T-helper 9 cell (primary cell): ENCODE data around the gene TDP1.
"Not testable (repeated sequence)": the region's sequence is repeated elsewhere in the genome, so short reads cannot be mapped to it uniquely, and the experiment has no call there.

Experiments
- DNase-seq: peaks from one replicate; pipeline ENCODE4 v3.0.0-alpha.2; 2020

TDP1 gene

GRCh38 chr14:89992273-89992672 is 36.5 kb downstream of the TDP1 start:
- no peak for DNase-seq

- no peak for DNase-seq
Observed at GRCh38 chr14:89996963-89997362, 41.2 kb downstream of the TDP1 start.

GRCh38 chr14:90000935-90001334 is 45.2 kb downstream of the TDP1 start:
- no peak for DNase-seq

GRCh38 chr14:90003526-90004307 is 48.0 kb downstream of the TDP1 start:
- DNase-seq: no peak

DNA sequence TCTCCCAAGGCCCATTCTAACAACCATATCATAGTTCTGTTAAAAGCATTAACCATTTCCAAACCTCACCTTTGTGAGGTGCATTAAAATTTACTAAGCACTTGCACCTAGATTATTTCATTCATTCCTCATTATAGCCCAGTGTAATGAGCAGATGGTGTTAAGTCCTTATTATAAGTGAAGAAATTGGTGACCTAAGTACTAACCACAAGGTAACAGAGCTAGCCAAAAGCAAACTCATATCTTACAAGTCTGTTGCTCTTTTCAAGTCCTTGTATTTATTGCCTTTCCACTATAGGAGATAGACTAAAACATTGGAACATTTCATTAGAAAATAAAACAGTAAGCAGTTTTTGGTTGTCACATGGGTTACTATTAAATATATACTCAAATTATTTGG is 49.7 kb downstream of the TDP1 start:
- DNase-seq: no peak

- DNase-seq: no peak
Observed at GRCh38 chr14:90005939-90006530, 50.3 kb downstream of the TDP1 start.

GRCh38 chr14:90017371-90017770 is 61.6 kb downstream of the TDP1 start:
- no peak for DNase-seq

DNA sequence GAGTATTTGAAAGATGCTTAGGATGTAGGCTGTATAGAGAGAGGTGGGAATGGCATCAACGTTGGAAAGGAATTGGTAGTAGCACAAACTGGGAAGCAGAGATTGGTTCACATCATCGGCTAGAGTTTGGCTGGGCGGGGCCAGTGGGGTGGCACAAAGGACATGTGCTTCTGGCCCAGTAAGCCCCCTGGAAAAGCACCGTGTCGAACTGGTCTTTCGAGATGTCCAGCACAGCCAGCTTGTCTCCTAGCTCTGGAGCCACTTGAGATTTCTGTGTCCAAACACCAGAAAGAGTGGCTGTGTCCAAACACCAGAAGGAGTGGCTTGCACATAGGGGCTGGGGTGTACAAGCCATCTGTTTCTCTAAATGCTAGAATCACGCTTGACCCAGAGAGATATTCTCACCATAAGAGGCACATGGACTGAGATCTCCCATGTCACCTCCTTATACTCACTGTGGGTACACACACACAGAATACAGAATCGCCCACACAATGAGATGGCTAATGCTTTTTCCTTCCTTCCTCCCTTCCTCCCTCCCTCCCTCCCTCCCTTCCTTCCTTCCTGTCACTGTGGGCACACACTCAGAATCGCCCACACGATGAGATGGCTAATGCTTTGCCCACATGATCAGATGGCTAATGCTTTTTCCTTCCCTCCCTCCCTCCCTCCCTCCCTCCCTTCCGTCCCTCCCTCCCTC is 64.2 kb downstream of the TDP1 start:
- DNase-seq: no peak

DNA sequence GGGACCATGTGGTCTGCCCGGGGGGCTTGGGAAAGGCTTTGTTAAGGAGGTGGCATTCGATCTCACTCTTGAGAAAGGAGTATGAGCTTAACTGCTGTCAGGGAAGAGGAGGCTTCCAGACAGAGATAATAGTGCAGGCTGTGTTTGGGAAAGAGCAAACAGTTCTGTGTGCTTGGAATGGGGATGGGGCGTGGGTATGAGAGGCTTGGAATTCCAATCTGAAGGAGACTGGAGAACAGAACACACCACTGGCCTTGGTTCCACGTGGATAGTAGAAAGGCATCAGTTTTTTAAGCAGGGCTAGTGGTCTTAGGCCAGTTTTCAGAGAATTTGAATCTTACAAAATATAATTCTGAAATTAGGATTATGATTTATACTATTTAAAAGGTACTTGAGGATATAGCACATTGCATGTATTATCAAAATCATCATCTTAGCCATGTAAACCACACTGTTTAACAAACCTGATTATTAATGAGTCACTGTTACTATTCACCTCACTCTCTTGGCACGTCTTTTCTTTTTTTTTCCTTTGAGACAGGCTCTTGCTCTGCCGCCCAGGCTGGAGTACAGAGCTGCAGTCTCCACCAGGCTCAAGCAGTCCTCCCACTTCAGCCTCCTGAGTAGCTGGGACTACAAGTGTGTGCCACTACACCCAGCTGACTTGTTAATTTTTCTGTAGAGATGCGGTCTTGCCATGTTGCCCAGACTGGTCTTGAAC is 67.6 kb downstream of the TDP1 start:
- DNase-seq: no peak

GRCh38 chr14:90024910-90025309 is 69.2 kb downstream of the TDP1 start:
- DNase-seq: no peak

DNA sequence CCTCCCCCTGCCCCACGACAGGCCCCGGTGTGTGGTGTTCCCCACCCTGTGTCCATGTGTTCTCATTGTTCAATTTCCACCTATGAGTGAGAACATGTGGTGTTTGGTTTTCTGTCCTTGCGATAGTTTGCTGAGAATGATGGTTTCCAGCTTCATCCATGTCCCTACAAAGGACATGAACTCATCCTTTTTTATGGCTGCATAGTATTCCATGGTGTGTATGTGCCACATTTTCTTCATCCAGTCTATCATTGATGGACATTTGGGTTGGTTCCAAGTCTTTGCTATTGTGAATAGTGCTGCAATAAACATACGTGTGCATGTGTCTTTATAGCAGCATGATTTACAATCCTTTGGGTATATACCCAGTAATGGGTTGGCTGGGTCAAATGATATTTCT is 70.9 kb downstream of the TDP1 start:
- not testable (repeated sequence) for DNase-seq

DNA sequence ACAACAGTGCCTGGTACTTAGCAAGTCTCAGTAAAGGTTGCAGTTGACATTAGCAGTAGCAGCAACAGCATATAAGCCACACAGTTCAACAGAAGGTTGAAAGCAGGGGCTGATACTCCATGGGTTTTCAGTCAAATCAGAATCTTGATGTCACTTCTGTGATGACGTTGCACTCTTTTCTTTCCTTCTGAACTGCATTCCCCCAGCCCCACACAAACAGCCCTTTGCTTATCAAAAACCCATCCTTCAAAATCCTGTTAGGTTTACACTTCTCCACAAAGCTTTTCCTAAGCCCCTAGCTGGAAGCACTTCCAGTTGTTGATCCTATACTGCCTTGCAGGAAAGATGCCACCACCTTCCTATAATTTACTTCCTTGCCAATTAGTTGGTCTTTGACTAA is 72.1 kb downstream of the TDP1 start:
- DNase-seq: no peak

DNA sequence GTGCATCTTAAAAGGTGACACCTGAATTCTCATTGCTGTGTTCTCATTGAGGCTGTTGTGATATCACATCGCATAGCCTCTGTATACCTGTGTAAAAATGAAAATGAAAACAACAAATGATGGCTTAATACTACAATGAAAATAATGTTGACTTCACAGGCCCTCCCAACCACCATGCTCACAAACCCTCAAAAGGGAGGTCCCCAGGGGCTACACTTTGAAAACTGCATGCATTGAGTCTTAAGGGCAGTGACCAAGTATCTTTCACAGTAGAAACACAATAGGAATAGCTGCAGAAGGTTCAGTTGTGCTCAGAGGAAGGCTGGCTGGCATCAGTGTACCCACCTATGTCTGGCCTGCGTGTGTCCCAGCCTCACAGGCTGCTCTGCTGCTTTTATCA is 78.4 kb downstream of the TDP1 start:
- DNase-seq: no peak

DNA sequence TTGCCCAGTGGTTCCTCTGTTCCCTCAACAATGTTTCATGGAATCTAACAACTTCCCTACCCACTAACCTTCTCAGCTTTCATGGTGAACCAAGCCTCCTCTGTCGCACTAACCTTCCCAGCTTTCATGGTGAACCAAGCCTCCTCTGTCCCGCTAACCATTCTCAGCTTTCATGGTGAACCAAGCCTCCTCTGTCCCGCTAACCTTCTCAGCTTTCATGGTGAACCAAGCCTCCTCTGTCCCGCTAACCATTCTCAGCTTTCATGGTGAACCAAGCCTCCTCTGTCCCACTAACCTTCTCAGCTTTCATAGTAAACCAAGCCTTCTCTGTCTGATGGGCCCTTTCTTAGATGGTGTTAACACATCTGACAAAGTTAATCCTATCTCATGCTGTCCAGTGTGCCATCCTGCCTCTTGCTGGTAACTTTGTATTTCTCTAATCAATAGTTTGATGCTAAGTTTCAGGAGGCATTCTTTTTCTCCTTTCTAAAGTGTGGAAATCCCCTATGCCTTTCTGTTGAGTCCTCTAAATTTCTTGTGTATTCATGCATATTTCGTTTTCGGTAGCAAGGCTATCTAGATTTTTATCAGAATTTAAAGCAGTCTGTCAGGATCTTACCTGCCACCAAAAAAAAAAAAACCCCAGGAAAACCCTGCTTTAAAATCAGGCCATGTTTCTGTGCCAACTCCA is 79.3 kb downstream of the TDP1 start:
- DNase-seq: no peak

GRCh38 chr14:90039253-90040010 is 83.7 kb downstream of the TDP1 start:
- DNase-seq: no peak

DNA sequence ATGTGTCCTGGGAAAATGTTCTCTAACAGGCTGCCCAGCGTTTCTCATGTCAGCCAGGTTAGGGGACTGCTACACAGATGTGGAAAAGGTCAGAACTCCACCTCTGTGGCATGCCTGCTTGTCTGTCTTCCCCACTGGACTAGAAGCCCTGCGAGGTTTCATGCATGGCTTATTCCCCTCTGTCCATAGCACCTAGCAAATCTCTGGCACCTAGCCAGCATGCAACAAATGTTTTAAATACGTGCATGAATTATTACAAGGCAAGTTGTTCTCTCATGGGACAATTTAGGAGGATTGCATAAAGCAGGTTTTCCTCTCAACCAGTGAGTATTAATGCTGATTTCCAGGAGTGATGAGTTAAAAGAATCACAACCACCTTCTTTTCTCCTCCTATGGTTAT is 84.7 kb downstream of the TDP1 start:
- no peak for DNase-seq

GRCh38 chr14:90042496-90043252 is 86.9 kb downstream of the TDP1 start:
- DNase-seq: no peak

DNA sequence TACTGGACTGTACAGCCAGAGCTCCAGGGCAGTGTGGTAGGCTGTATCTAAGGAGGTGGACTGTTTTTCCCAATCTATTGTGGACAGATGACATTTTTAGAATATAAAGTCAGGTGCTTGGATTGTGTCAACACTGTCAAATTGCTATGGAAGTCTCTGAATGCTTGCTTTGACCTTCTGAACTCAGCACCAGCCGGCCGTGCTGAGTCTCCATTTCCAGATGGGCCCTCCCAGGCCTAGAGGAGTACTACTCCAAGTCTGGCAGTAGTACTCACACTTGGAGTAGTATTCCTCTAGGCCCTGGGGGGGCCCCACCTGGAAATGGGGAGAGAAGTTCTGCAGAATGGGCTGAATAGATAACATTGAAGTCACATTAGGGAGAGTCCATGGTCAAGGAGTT is 89.9 kb downstream of the TDP1 start:
- DNase-seq: no peak

DNA sequence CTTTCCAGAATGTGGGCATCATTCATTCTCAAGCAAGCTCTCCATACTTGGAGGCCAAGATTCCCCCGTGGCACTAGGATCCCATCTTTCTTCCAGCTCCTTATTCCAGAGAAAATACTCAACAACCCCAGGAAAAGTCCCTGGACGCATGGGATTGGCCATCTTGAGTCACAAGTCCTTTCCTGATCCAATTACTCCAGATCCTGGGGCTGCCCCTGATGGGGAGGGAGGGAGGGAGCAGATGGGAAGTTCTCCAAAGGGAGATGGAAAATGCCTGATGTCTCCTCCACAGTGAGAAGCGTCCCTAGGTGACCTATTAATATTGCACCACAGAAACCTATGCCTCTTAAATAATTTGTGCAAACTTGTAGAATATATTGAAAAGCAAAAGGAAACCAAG is 93.7 kb downstream of the TDP1 start:
- DNase-seq: no peak

- DNase-seq: no peak
Observed at GRCh38 chr14:90050271-90050670, 94.5 kb downstream of the TDP1 start.

DNA sequence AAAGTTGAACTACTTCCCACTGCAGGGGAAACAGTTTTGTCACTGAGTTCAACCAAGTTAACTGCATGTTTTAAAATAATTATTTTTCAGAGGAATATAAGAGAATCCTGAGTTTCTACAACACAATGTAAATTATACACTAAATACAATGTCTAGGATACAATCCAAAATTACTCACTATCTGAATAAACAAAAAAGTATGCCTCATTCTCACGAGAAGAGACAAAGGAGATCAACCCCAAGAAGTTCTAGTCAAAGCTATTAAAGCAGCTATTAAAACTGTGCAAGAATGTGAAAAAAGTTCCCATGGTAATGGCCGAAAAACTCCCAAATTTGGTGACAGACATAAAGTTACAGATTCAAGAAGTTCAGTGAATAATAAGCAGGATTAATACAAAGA is 97.3 kb downstream of the TDP1 start:
- no peak for DNase-seq
